Fibroblast of skin of right quadriceps (primary cell): ENCODE results near the gene TRIM46.
"Not testable (repeated sequence)": the region's sequence is repeated elsewhere in the genome, so short reads cannot be mapped to it uniquely, and the experiment has no call there.

Experiments used
- DNase-seq: peaks from one replicate; pipeline ENCODE4 v3.0.0-alpha.2; 2013

Gene TRIM46

DNA sequence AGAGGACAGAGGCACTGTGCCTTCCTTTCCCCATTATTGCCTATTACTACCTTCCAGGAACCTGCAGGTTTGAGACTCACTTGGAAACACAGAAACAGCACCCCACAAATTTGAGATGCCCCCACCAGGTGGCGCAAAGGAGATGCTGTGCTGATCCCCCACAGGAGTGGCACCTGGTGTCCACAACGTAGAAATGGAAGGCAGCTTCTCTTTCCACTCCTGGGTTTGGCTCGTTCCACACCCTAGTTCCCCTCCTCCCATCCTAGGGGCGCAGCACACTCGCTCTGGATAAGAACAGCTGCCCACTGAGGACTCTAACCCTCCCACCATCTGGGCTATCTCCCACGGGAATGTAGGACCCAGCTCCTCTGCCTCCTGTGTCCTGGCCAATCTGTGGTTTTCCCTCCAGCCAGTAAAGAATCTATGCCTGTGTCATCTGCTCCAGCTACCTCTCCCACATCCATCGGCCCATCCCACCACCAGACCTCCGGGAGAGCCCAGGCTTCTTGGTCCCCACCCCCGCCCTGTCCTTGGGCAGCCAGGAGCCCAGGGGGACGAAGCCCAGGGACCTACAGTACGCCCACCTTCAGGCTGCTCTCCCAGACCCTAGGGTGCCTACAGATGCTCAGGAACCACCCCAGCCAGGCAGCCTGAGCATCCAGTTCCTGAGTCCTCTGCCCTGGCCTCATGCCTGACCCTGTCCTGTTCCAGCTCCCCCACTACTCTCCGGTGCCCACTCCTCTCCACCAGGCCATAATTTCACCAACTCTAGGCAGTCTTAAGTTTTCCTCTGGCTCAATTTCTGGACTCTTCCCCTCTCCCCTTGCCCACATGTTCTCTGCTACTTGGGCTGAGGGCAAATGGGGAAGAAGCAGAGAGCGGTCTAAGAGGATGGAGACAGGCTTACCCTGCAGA, 33.5 kb downstream of the TRIM46 start:
- DNase-seq, result peak; percentile 78

GRCh38 chr1:155207806-155208540, 34.3 kb downstream of the TRIM46 start, which contains the start of gene THBS3:
Gene THBS3 (minus strand): TSS chr1:155207897. CDS start chr1:155207876, 21 bp downstream.
- DNase-seq, result peak; percentile 42

GRCh38 chr1:155208541-155209311, 35.1 kb downstream of the TRIM46 start, which contains the start of gene MTX1:
Gene MTX1 (plus strand): TSS chr1:155208695. CDS start chr1:155208805, 110 bp downstream.
- DNase-seq, result peak; percentile 84

- DNase-seq, result no peak
Observed at GRCh38 chr1:155209312-155209721, 35.7 kb downstream of the TRIM46 start.

- no peak for DNase-seq
Observed at GRCh38 chr1:155210314-155211104, 36.9 kb downstream of the TRIM46 start.

DNA sequence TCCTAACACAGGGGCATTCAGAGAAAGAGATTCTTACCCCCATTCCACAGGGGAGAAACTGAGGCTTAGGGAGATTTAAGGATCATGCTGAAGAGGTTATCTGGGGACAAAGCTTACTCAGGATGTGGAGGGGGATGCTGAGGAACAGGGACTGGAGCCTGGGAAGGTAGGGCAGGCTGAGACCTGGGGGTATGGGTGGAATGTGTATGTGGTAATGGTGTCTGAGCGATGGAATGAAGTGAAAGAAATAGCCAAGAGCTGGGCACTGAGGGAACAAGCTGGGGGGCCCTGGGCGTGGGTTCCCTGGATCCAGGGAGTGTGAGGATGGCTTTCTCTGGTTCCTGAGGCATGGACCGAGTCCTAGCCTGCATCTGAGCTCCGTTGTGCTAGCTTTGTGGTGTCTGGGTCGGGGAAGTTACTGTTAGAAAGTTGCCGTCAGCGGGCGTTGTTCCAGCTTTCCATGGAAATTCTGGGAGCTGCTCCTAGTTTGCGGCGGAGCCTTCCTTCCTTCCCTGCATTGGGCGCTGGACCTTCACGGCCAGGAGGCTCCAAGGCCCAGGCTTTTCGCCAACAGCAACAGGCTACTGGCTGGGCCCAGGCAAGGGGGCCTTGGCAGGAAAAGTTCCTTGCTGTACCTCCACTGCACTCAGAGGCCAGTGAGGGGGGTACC, 37.9 kb downstream of the TRIM46 start:
- DNase-seq, result peak; percentile 41

DNA sequence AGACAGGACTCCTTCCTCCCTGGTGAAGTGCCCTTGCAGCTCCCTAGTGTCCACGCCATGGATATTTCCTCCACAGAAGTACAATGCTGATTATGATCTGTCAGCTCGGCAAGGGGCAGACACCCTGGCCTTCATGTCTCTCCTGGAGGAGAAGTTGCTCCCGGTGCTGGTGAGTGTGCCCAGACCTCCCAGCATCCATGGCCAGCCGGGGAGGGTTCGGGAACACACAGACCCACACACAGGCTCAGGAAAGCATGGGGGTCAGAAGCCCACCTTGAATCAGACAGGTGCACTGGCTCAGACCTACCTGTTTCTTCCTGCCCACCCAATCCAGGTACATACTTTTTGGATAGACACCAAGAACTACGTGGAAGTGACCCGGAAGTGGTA, 38.4 kb downstream of the TRIM46 start:
- not testable (repeated sequence) for DNase-seq

- DNase-seq, result not testable (repeated sequence)
Observed at GRCh38 chr1:155214702-155215101, 41.1 kb downstream of the TRIM46 start.

- peak; percentile 64 for DNase-seq
Observed at GRCh38 chr1:155218854-155219591, 45.4 kb downstream of the TRIM46 start.

GRCh38 chr1:155219592-155220031, 46.0 kb downstream of the TRIM46 start:
- DNase-seq, result no peak

GRCh38 chr1:155220211-155220965, 46.7 kb downstream of the TRIM46 start:
- DNase-seq, result not testable (repeated sequence)

- DNase-seq, result no peak
Observed at GRCh38 chr1:155223047-155223446, 49.4 kb downstream of the TRIM46 start.

GRCh38 chr1:155225404-155225759, 51.7 kb downstream of the TRIM46 start:
- DNase-seq, result not testable (repeated sequence)

DNA sequence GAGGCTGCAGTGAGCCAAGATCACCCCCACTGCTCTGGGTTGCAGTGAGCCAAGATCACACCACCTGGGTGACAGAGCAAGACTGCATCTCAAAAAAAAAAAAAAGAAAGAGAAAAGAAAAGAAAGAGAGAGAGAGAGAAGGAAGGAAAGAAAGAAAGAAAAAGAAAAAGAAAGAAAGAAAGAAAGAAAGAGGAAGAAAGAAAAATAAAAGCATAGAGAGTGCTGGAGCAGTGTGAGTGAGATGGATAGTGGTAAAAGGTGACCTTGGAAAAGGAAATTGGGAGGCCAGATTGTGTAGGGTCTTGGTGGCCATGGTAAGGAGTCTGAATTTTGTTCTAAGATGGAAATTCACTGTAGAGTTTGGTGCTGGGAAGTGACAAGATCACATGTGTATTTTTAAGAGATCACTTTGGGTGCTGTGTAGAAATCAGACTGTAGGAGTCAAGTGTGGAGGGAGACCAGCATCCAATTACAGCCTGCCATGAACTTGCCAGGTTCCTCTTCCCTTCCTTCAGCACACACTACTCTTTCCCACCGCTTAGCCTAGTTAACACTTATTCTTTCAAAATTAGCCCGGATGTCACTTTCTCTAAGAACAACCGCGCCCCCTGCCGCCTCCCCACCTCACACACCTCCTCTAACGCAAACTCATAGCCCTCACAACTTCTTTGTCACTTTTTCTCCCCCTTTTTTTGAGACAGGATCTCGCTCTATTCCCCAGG, 52.7 kb downstream of the TRIM46 start:
- DNase-seq, result peak; percentile 84

DNA sequence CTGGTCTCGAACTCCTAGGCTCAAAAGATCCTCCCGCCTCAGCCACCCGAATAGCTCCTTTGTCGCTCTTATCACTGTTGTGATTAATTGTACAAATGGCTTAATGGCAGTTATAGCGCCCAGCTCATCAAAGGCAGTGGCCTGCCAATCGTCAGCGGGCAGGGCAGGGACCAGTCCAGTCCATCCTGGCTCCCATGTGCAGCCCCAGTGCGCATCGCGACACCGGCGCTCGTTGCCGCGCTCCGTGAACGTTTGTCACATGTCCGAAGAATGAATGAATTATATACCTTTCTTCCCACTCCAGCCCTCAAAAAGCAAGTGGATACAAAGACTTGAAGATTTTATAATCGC, 53.2 kb downstream of the TRIM46 start:
- no peak for DNase-seq

DNA sequence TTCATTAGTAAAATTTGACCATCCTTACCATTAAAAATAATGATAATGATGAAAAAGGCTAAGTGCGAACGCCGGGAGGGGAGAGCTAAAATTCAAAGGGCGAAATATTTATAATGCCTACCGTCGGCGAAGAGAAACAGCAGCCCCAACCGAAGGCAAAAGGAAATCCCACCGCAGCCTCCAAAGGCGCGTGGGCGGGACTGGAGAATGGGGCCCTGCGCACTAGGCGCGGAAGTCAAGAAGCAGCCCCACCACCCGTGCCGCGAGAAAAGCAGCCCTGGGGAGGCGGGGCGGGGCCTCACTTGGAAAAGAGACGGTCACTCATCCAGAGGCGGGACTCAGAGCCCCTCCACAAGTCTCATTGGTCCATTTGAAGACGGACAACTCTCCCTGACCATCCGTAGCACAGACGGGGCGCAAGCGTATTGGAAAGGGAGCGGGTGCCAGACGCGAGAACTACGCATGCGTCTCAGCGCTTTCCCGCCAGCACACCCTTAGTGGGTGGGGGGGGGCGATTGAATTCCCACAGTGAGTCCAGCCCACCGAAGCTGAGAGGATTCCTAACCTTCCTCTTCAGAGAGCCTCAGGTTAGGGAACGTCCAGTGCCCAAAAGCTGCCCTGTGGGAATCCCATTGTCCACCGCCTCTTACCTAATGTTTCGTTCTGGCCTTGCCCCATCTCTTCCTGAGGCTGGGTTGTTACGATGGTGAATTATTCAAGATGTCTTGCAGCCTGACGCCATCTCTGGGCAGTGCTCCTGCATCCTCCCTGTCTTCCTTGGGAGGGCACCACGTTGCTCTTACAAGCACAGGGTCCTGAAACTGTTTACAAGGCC, 53.8 kb downstream of the TRIM46 start:
- DNase-seq, result peak; percentile 100

DNA sequence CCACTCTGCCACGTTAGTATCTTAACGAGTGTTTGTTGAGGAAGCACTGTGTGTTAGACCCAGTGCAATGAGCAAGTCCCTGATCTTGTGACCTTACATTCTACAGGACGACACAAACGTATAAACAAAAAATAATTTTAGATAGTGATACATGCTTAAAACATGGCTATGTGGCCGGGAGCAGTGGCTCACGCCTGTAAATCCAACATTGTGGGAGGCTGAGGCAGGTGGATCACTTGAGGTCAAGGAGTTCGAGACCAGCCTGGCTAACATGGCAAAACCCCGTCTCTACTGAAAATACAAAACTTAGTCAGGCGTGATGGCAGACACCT, 54.4 kb downstream of the TRIM46 start:
- DNase-seq, result no peak

DNA sequence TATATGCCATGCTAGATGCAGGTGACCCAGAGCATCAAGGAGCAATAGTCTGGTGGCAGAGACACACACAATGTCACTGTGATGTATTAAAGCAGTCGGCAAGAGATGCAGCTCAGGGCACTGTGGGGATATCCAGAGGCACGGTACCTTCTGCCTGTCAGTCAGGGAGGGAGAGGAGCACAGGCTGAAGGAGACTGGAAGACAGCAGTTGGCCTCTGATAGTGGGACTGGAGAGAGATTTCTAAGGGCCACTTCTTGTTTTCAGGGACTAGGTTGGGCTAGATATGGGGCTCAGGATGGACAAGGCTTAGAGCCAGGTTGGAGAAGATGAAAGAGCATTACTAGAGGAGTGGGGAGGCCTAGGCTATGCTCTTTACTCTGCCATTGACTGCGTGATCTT, 57.7 kb downstream of the TRIM46 start:
- not testable (repeated sequence) for DNase-seq
